ENCODE data around the gene KLF8. TPM values are rescaled to one million over a fixed set of nuclear protein-coding genes. Genes with fewer than 3 reads are reported as not detected.

KLF8 gene
- total and polyA plus RNA-seq, 2 experiments from 2014 or later, result 2.7 to 11.5 TPM

GRCh38 chrX:56313308-56313707 is 81.2 kb downstream of the KLF8 start (continued):
- TF ChIP-seq CREB1 (CRISPR knock-in tag; IDR thresholded peaks at IDR 0.05; ENCODE audit: low read depth) (no peak), EZH2 (IDR thresholded peaks at IDR 0.05; ENCODE audit: low read depth, unreplicated experiment) (no peak), NANOG (IDR thresholded peaks at IDR 0.05; ENCODE audit: borderline replicate concordance) (no peak), EZH2phosphoT487 (IDR thresholded peaks at IDR 0.05; ENCODE audit: unreplicated experiment) (no peak)

- H3K27me3 ChIP-seq (ENCODE audit: insufficient read depth), result no peaks in the 10 kb centered on the region
- no peaks in the 10 kb centered on the region for H3K36me3 ChIP-seq (ENCODE audit: insufficient read depth)
- no peak overlapping the region for H2AFZ ChIP-seq
- peaks cover under 1% of the 10 kb centered on the region; the same call in 1 of the 3 replicates for H3K36me3 Mint-ChIP-seq (ENCODE audit: low read depth)
- no peak for ATAC-seq
- H3K4me2 ChIP-seq, result no peak overlapping the region
- no peak for DNase-seq (ENCODE audit: low spot score)
- no peak overlapping the region for H3K27ac ChIP-seq (ENCODE audit: low read depth)
- H3K9me2 ChIP-seq (ENCODE audit: insufficient read depth), result no peaks in the 10 kb centered on the region
- H3K79me2 ChIP-seq (replicated peaks; ENCODE audit: insufficient read depth), result no peaks in the 10 kb centered on the region
- TF ChIP-seq STAT1 (IDR thresholded peaks at IDR 0.05; ENCODE audit: unreplicated experiment) (no peak), ZNF114 (CRISPR knock-in tag; IDR thresholded peaks at IDR 0.05) (no peak), REST (IDR thresholded peaks at IDR 0.05; ENCODE audit: unreplicated experiment) (no peak), ZNF331 (CRISPR knock-in tag; IDR thresholded peaks at IDR 0.05; ENCODE audit: low read depth) (no peak), ZNF462 (CRISPR knock-in tag; IDR thresholded peaks at IDR 0.05) (no peak), ETS1 (IDR thresholded peaks at IDR 0.05) (no peak), NANOG (IDR thresholded peaks at IDR 0.05; ENCODE audit: borderline replicate concordance) (no peak), JUNB (IDR thresholded peaks at IDR 0.05; ENCODE audit: unreplicated experiment) (no peak), EZH2 (IDR thresholded peaks at IDR 0.05; ENCODE audit: low read depth, unreplicated experiment) (no peak), CREB1 (CRISPR knock-in tag; IDR thresholded peaks at IDR 0.05; ENCODE audit: low read depth) (no peak), POLR2AphosphoS5 (IDR thresholded peaks at IDR 0.05; ENCODE audit: low read depth) (no peak), CTCF (conservative IDR thresholded peaks at IDR 0.05; ENCODE audit: low read depth in 2 of 2) (no peak), EZH2phosphoT487 (IDR thresholded peaks at IDR 0.05; ENCODE audit: unreplicated experiment) (no peak)
- no peaks in the 10 kb centered on the region for H3K4me1 ChIP-seq (ENCODE audit: insufficient read depth)
- no peak overlapping the region for H3K4me3 Mint-ChIP-seq
- no peak overlapping the region for H3K27ac Mint-ChIP-seq
- peaks cover 19% of the 10 kb centered on the region for H3K9me3 Mint-ChIP-seq
- H3F3A ChIP-seq (replicated peaks; ENCODE audit: low read depth), result no peaks in the 10 kb centered on the region
- H3K4me1 Mint-ChIP-seq, result no peaks in the 10 kb centered on the region
- no peak overlapping the region for H3K4me3 ChIP-seq
- H3K27me3 Mint-ChIP-seq (ENCODE audit: insufficient read depth, low read depth, poor library complexity), result no peaks in the 10 kb centered on the region
- H4K20me1 ChIP-seq (replicated peaks; ENCODE audit: insufficient read depth), result no peaks in the 10 kb centered on the region
Measured at GRCh38 chrX:56314334-56314733, 82.2 kb downstream of the KLF8 start.

All from GM23338 (cell line).